H1 (cell line): ENCODE data around the gene SPRYD4.
A peak's percentile ranks its signal among the peaks of the same experiment; 100 is the strongest.

Experiments used
- JUN ChIP-seq: IDR thresholded peaks from 2 replicates; pipeline ENCODE4 v1.6.1; 2011; ENCODE audit warnings: low read depth, mild to moderate bottlenecking, improper control_type of control experiment, low read length
- POLR2A ChIP-seq, 2 experiments: IDR thresholded peaks; 1 replicate in 1 of 2; 2 replicates in 1 of 2; pipeline ENCODE4 v1.6.1; 2011; ENCODE audit warnings: low read depth in 2 of 2, low read length in 2 of 2, mild to moderate bottlenecking in 2 of 2; ENCODE audit errors: control extremely low read depth in 1 of 2
- POLR2AphosphoS5 ChIP-seq: IDR thresholded peaks from 2 replicates; pipeline ENCODE4 v1.6.1; 2011; ENCODE audit warnings: low read depth, low read length
- RAD21 ChIP-seq, 2 experiments: IDR thresholded peaks in 1 of 2; conservative IDR thresholded peaks in 1 of 2; 2 replicates each; pipeline ENCODE4 v1.6.1; 2011; ENCODE audit warnings: low read depth in 2 of 2, low read length in 2 of 2, improper control_type of control experiment in 1 of 2, inconsistent platforms in 1 of 2, mild to moderate bottlenecking in 1 of 2, moderate library complexity in 1 of 2
- TF ChIP-seq, protein P1 (sequence below), 3 experiments: IDR thresholded peaks; 1 replicate in 2 of 3; 2 replicates in 1 of 3; pipeline versions ENCODE4 v1.5.1 to v1.6.1; 2011; ENCODE audit warnings: low read length in 3 of 3, mild to moderate bottlenecking in 3 of 3, inconsistent platforms in 2 of 3, low read depth in 1 of 3, moderate library complexity in 1 of 3; ENCODE audit not compliant: insufficient read depth in 1 of 3; ENCODE audit errors: control extremely low read depth in 1 of 3
- TF ChIP-seq, protein P2 (sequence below): IDR thresholded peaks from 2 replicates; pipeline ENCODE4 v1.6.1; 2012; ENCODE audit warnings: low read length, inconsistent platforms

- TF ChIP-seq POLR2A (IDR thresholded peaks at IDR 0.05; ENCODE audit: control extremely low read depth in 1 of 2, low read depth in 2 of 2, low read length in 2 of 2) (no peak), JUN (no peak), POLR2AphosphoS5 (no peak), RAD21 (IDR thresholded peaks at IDR 0.05 in 1 of 2, conservative IDR thresholded peaks at IDR 0.05 in 1 of 2; ENCODE audit: low read depth in 2 of 2, low read length in 2 of 2) (no peak)
- TF ChIP-seq, protein P1, sequence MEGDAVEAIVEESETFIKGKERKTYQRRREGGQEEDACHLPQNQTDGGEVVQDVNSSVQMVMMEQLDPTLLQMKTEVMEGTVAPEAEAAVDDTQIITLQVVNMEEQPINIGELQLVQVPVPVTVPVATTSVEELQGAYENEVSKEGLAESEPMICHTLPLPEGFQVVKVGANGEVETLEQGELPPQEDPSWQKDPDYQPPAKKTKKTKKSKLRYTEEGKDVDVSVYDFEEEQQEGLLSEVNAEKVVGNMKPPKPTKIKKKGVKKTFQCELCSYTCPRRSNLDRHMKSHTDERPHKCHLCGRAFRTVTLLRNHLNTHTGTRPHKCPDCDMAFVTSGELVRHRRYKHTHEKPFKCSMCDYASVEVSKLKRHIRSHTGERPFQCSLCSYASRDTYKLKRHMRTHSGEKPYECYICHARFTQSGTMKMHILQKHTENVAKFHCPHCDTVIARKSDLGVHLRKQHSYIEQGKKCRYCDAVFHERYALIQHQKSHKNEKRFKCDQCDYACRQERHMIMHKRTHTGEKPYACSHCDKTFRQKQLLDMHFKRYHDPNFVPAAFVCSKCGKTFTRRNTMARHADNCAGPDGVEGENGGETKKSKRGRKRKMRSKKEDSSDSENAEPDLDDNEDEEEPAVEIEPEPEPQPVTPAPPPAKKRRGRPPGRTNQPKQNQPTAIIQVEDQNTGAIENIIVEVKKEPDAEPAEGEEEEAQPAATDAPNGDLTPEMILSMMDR (IDR thresholded peaks at IDR 0.05; ENCODE audit: control extremely low read depth in 1 of 3, insufficient read depth in 1 of 3, low read depth in 1 of 3, low read length in 3 of 3): no peak
- TF ChIP-seq, protein P2, sequence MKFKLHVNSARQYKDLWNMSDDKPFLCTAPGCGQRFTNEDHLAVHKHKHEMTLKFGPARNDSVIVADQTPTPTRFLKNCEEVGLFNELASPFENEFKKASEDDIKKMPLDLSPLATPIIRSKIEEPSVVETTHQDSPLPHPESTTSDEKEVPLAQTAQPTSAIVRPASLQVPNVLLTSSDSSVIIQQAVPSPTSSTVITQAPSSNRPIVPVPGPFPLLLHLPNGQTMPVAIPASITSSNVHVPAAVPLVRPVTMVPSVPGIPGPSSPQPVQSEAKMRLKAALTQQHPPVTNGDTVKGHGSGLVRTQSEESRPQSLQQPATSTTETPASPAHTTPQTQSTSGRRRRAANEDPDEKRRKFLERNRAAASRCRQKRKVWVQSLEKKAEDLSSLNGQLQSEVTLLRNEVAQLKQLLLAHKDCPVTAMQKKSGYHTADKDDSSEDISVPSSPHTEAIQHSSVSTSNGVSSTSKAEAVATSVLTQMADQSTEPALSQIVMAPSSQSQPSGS: peak; percentile 92
Measured at GRCh38 chr12:56521590-56522371, 53.4 kb downstream of the SPRYD4 start, which contains the start of gene RBMS2.
